Measurements from ENCODE around the gene NDUFB6.

The NDUFB6 gene

GRCh38 chr9:32518276-32518675 is 54.7 kb downstream of the NDUFB6 start:
- no peak for DNase-seq (ENCODE audit: low read depth)

- no peak for DNase-seq (ENCODE audit: low read depth)
These were observed 56.7 kb downstream of the NDUFB6 start for GRCh38 chr9:32516241-32516640.

GRCh38 chr9:32508728-32509127 is 64.2 kb downstream of the NDUFB6 start:
- no peak for DNase-seq (ENCODE audit: low read depth)

- DNase-seq (ENCODE audit: low read depth) = no peak
These were observed 70.0 kb downstream of the NDUFB6 start for GRCh38 chr9:32503008-32503407.
